Activated T-cell treated with anti-CD3 and anti-CD28 coated beads, Interleukin-2, amount 50 U/mL, for 72 hours (primary cell): ENCODE data around the gene SYCE3. TPM values are rescaled to one million over a fixed set of nuclear protein-coding genes. Genes with fewer than 3 reads are reported as not detected.
A peak's percentile ranks its signal among the peaks of the same experiment; 100 is the strongest.

ENCODE experiments used
- ATAC-seq, 2 donors: fragments of 150-1000 bp; cut with Tn5 transposase; replicated peaks in 1 of 2; 2 replicates each; pipeline ENCODE4 v1.10.0; 2021; ENCODE audit warnings: moderate library complexity in 2 of 2, mild to moderate bottlenecking in 1 of 2
- DNase-seq, 2 donors: peaks; one replicate each; pipeline ENCODE4 v3.0.0; 2021 to 2022; ENCODE audit warnings: mixed read lengths in 1 of 2
- H3K27ac Mint-ChIP-seq: one replicate; pipeline ENCODE4 v1.8.0; 2022; ENCODE audit warnings: mild to moderate bottlenecking, moderate library complexity, mixed read lengths
- H3K27me3 Mint-ChIP-seq: one replicate; pipeline ENCODE4 v1.8.0; 2022; ENCODE audit warnings: low read depth, mixed read lengths
- H3K36me3 Mint-ChIP-seq, 2 donors: one replicate each; pipeline ENCODE4 v1.8.0; 2022; ENCODE audit warnings: mixed read lengths in 2 of 2, mild to moderate bottlenecking in 1 of 2; ENCODE audit not compliant: insufficient read depth in 2 of 2
- H3K4me1 Mint-ChIP-seq: one replicate; pipeline ENCODE4 v1.8.0; 2022; ENCODE audit warnings: low read depth, mixed read lengths
- H3K4me3 Mint-ChIP-seq, 2 donors: one replicate each; pipeline ENCODE4 v1.8.0; 2022; ENCODE audit warnings: mild to moderate bottlenecking in 2 of 2, mixed read lengths in 2 of 2, moderate library complexity in 2 of 2
- H3K9me3 Mint-ChIP-seq, 2 donors: one replicate each; pipeline ENCODE4 v1.8.0; 2022; ENCODE audit warnings: mixed read lengths in 2 of 2
- total RNA-seq, 2 donors: library from RNA; stranded (reverse); gene quantifications; one replicate each; pipeline ENCODE4 v1.2.3, GENCODE V29; 2022

SYCE3 gene
- total RNA-seq, 2 donors from 2014 or later = 1.7 TPM

- Mint-ChIP-seq H3K4me3 (no peak overlapping the region), H3K27me3 (no peaks in the 10 kb centered on the region), H3K9me3 (no peaks in the 10 kb centered on the region), H3K27ac (no peak overlapping the region), H3K36me3 (no peaks in the 10 kb centered on the region), H3K4me1 (peaks cover 24% of the 10 kb centered on the region)
- ATAC-seq = no peak
- DNase-seq = no peak
Measured at GRCh38 chr22:50564289-50564688, 1.6 kb upstream of the SYCE3 start.

GRCh38 chr22:50563413-50564160 lies 868 bp upstream of the SYCE3 start:
- Mint-ChIP-seq H3K27ac (no peak overlapping the region), H3K27me3 (no peaks in the 10 kb centered on the region), H3K4me3 (peak overlapping the region; percentile 83 to 86), H3K4me1 (peaks cover 24% of the 10 kb centered on the region), H3K9me3 (no peaks in the 10 kb centered on the region), H3K36me3 (no peaks in the 10 kb centered on the region)
- ATAC-seq = peak in 1 of 2 donors; percentile 0
- DNase-seq = no peak

GRCh38 chr22:50561401-50562358 lies 1.0 kb downstream of the SYCE3 start:
- Mint-ChIP-seq H3K27ac (peak overlapping the region; percentile 2), H3K36me3 (no peaks in the 10 kb centered on the region), H3K4me3 (peak overlapping the region; percentile 54 to 80), H3K4me1 (peaks cover 24% of the 10 kb centered on the region), H3K27me3 (no peaks in the 10 kb centered on the region), H3K9me3 (no peaks in the 10 kb centered on the region)
- ATAC-seq (no peak), DNase-seq (peak in 1 of 2 donors; percentile 25)

- no peak for DNase-seq
- Mint-ChIP-seq H3K4me1 (peaks cover 24% of the 10 kb centered on the region), H3K27me3 (no peaks in the 10 kb centered on the region), H3K4me3 (no peak overlapping the region), H3K9me3 (no peaks in the 10 kb centered on the region), H3K36me3 (no peaks in the 10 kb centered on the region), H3K27ac (no peak overlapping the region)
- ATAC-seq = no peak
Measured at GRCh38 chr22:50560034-50560433, 2.7 kb downstream of the SYCE3 start.

- no peaks in the 10 kb centered on the region for H3K27me3 Mint-ChIP-seq
- no peak for DNase-seq
- no peak for ATAC-seq
- H3K4me1 Mint-ChIP-seq = peaks cover 10% of the 10 kb centered on the region
- H3K9me3 Mint-ChIP-seq = no peaks in the 10 kb centered on the region
- no peak overlapping the region for H3K27ac Mint-ChIP-seq
- no peak overlapping the region for H3K4me3 Mint-ChIP-seq
- no peaks in the 10 kb centered on the region for H3K36me3 Mint-ChIP-seq
Measured at GRCh38 chr22:50556703-50557102, 6.0 kb downstream of the SYCE3 start.

- Mint-ChIP-seq H3K9me3 (no peaks in the 10 kb centered on the region), H3K27ac (no peak overlapping the region), H3K4me3 (no peak overlapping the region), H3K4me1 (peaks cover 17% of the 10 kb centered on the region), H3K36me3 (peaks cover 0 to 7% of the 10 kb centered on the region in 2 donors), H3K27me3 (no peaks in the 10 kb centered on the region)
- ATAC-seq (no peak), DNase-seq (no peak)
Measured at GRCh38 chr22:50553310-50553709, 9.4 kb downstream of the SYCE3 start.

- DNase-seq (no peak), ATAC-seq (no peak)
- H3K36me3 Mint-ChIP-seq = peaks cover 0 to 7% of the 10 kb centered on the region in 2 donors
- peaks cover 17% of the 10 kb centered on the region for H3K4me1 Mint-ChIP-seq
- no peak overlapping the region for H3K27ac Mint-ChIP-seq
- H3K27me3 Mint-ChIP-seq = no peaks in the 10 kb centered on the region
- H3K4me3 Mint-ChIP-seq = no peak overlapping the region
- no peaks in the 10 kb centered on the region for H3K9me3 Mint-ChIP-seq
Measured at GRCh38 chr22:50551160-50551752, 11.5 kb downstream of the SYCE3 start.

- Mint-ChIP-seq H3K36me3 (peaks cover 0 to 7% of the 10 kb centered on the region in 2 donors), H3K4me1 (peaks cover 26% of the 10 kb centered on the region), H3K9me3 (no peaks in the 10 kb centered on the region), H3K4me3 (peak overlapping the region; percentile 73 to 75), H3K27ac (peak overlapping the region; percentile 56), H3K27me3 (no peaks in the 10 kb centered on the region)
- no peak for DNase-seq
- ATAC-seq = no peak
Measured at GRCh38 chr22:50550395-50550794, 12.3 kb downstream of the SYCE3 start.

- peak; percentile 2 to 5 for ATAC-seq
- H3K4me1 Mint-ChIP-seq = peaks cover 36% of the 10 kb centered on the region
- H3K27ac Mint-ChIP-seq = peak overlapping the region; percentile 87
- H3K36me3 Mint-ChIP-seq = peaks cover 0 to 7% of the 10 kb centered on the region in 2 donors
- no peaks in the 10 kb centered on the region for H3K27me3 Mint-ChIP-seq
- H3K9me3 Mint-ChIP-seq = no peaks in the 10 kb centered on the region
- H3K4me3 Mint-ChIP-seq = peak overlapping the region; percentile 85 to 91
- peak in 1 of 2 donors; percentile 49 for DNase-seq
Measured at GRCh38 chr22:50548921-50549790, 13.6 kb downstream of the SYCE3 start.

GRCh38 chr22:50548040-50548920 lies 14.4 kb downstream of the SYCE3 start:
- H3K4me3 Mint-ChIP-seq = peak overlapping the region; percentile 77 to 86
- no peaks in the 10 kb centered on the region for H3K27me3 Mint-ChIP-seq
- peaks cover 0 to 7% of the 10 kb centered on the region in 2 donors for H3K36me3 Mint-ChIP-seq
- H3K9me3 Mint-ChIP-seq = no peaks in the 10 kb centered on the region
- H3K27ac Mint-ChIP-seq = peak overlapping the region; percentile 51
- ATAC-seq (peak; percentile 32 to 42), DNase-seq (peak; percentile 70 to 76)
- peaks cover 36% of the 10 kb centered on the region for H3K4me1 Mint-ChIP-seq

GRCh38 chr22:50547263-50547985 lies 15.3 kb downstream of the SYCE3 start:
- Mint-ChIP-seq H3K27ac (peak overlapping the region; percentile 64), H3K9me3 (peaks cover 2% of the 10 kb centered on the region in 2 donors), H3K4me1 (peaks cover 40% of the 10 kb centered on the region), H3K36me3 (peaks cover 3 to 10% of the 10 kb centered on the region in 2 donors), H3K27me3 (no peaks in the 10 kb centered on the region), H3K4me3 (peak overlapping the region; percentile 79 to 86)
- peak in 1 of 2 donors; percentile 1 for ATAC-seq
- DNase-seq = no peak
